Inflammatory macrophage (primary cell): ENCODE results near the gene ESRP2.

Experiments used
- DNase-seq, 2 donors: peaks; one replicate each; pipeline ENCODE4 v3.0.0-alpha.2; 2020 to 2022

Gene ESRP2

DNA sequence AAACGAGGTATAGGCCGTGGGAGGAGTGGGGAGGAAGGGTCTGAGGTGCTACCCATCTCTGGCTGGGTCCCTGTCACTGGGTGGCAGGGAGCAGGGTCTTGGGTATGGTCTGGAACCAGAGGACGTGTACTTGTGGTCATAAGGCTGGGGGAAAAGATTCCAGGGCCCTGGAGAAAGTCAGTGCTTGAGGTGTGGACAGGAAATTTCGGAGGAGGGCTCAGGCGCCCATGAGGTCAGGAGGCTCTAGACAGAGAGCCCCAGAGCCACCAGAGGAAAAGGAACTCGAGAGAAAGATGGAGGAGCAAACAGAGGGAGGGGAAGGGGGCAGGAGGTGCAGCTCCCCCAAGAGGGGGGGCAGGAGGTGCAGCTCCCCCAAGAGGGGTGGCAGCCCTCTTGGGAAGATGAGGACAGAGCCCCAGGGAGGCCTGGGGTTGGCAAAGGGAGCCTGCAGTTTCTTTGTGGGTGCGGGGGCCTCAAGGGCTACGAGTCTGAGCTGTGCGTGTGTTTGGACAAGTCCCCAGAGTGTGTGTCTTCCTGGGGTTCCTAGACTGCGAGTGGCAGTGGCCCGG is 27.7 kb upstream of the ESRP2 start:
- no peak for DNase-seq

DNA sequence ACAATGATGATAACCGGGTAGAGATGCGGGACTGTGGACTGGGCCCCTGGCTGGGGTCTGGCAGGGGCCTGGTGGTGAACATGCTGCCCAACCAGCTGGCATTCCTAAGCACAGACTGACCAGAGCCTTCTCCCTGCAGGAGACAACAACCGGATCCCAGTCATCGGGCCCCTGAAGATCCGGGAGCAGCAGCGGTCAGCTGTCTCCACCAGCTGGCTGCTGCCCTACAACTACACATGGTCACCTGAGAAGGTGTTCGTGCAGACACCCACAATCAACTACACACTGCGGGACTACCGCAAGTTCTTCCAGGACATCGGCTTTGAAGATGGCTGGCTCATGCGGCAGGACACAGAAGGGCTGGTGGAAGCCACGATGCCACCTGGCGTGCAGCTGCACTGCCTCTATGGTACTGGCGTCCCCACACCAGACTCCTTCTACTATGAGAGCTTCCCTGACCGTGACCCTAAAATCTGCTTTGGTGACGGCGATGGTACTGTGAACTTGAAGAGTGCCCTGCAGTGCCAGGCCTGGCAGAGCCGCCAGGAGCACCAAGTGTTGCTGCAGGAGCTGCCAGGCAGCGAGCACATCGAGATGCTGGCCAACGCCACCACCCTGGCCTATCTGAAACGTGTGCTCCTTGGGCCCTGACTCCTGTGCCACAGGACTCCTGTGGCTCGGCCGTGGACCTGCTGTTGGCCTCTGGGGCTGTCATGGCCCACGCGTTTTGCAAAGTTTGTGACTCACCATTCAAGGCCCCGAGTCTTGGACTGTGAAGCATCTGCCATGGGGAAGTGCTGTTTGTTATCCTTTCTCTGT is 23.3 kb upstream of the ESRP2 start:
- DNase-seq = peak; percentile 46 to 56

- peak; percentile 74 to 80 for DNase-seq
These were observed 22.2 kb upstream of the ESRP2 start for GRCh38 chr16:68257906-68258800.

DNA sequence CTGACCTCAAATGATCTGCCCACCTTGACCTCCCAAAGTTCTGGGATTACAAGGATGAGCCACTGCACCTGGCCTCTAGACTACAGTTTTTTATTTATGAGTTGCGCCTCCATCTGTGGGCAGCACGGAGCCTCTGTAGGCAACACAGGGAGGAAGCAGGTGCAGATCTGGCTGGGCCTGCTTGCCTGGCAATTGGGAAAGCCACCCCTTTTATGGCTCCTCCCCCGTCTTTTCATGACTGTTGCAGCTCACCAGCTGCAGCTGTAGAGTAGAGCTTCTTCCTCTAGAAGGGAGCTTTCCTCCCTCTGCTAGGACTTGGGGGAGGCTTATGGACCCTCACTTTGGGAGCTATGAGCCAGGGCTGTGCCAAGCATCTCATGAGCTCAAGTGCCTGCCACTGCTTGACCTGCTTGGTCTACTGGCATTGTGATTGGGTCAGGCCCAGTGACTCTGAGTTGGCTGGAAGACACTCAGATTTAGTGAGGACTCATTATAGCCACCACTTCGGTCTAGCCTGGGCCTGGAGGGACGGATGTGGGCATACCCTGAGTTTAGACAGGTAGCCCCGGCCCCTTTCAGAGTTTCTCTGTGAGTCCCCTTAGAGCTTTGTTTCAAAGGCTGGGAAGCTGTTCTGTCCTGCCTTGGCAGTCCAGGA is 21.5 kb upstream of the ESRP2 start:
- peak; percentile 42 to 70 for DNase-seq

GRCh38 chr16:68255712-68256111 is 19.8 kb upstream of the ESRP2 start:
- DNase-seq = no peak

DNA sequence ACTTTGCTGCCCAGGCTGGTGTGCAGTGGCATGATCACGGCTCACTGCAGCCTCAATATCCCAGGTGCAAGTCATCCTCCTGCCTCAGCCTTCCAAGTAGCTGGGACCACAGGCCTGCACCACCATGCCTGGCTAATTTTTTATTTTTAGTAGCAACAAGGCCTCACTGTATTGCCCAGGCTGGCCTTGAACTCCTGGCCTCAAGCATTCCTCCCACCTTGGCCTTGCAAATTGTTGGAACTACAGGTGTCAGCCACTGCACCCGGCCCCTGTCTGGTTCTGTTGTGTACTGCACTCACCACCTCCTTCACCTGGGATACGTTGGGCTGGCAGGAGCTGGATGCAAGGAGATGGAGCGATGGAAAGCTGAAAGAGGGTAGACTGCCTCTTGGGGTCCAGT is 17.8 kb upstream of the ESRP2 start:
- no peak for DNase-seq

GRCh38 chr16:68252383-68252782 is 16.5 kb upstream of the ESRP2 start:
- no peak for DNase-seq

DNA sequence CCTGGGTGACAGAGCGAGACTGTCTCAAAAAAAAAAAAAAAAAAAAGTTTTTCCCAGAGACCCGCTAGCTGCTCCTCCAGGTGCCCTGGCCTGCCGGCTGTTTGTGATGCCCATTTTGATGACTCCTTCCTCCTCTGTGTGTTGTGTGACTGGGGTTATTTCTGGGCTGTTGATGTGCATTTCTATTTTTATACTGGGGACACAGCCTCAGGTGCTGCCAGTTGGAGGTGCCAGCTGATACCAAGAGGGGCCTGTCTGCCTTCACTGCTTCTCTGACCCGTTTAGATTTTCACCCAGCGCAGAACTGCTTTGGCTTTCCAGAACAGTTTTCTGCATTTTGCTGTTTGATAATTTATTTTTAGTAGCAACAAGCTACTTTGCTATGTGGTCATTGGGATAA is 15.9 kb upstream of the ESRP2 start:
- DNase-seq = no peak

DNA sequence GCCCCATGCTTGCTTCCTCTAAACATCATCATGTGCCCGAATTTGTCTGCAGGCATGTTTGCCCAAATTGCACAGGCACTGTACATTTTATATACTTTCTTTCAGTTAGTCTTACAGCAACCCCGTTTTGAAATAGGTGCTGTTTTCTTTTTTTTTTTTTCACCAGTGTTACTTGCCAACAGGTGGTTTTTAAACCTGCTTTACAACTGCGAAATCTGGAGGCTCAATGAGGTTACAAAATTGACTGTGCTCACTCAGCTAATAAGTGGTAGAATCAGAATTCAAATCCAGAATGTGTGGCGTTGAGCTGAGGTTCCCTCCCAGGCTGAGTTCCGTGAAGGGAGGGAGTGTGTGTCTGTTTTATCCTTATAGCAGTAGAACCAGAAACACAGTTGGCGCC is 15.0 kb upstream of the ESRP2 start:
- no peak for DNase-seq

DNA sequence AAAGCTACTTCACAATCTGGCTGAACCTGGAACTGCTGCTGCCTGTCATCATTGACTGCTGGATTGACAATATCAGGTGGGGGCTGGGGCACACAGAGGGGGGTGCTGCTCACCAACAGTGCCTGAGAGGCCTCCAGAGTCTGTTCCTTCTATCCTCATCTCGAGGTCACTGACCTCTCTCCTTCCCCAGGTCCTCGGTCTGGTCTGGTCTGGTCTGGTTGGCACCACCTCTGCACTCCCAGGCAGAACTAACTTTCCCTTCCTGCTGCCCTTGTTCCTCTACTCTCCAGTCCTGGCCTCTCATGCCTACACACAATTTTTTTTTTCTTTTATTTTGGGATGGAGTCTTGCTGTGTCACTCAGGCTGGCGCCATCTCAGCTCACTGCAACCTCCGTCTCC is 13.4 kb upstream of the ESRP2 start:
- peak; percentile 36 to 40 for DNase-seq

- DNase-seq = no peak
These were observed 12.0 kb upstream of the ESRP2 start for GRCh38 chr16:68247932-68248331.

DNA sequence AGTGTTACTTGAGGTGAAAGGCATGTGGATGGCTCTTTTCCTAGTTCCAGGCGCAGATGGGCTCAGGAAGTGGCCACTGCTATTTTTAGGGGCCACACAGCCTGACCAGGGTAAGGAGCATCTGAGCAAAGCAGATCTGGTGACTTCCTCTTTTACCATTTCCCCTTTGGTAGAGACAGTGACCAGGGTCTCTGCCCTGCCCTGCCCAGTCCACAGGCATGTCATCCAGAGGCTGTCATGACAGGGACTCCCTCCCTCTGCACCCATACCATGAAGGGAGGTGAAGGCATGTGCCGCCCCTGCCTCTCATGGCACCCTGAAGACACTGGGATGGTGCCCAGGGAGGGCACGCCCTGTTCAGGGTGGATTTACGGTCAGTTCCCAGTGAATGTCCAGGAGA is 11.5 kb upstream of the ESRP2 start:
- DNase-seq = peak; percentile 89 to 90

DNA sequence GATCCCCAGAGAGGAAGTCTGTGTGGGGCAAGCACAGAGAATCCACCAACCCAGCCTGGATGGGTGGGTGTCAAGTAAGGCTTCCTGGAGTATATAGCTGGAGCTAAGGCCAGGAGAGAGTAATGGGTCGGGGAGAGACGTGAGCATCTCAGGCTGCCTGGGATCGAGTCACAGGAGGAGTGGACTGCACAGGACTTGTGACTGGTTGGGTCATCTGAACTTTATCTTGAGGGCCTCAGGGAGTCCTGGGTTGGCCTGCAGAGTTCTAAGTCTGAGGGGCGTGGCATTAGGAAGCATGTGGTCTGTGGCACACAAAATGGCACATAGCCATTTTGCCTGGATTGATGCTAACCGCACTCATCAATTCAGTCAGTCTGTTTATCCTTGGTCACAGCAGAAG is 10.7 kb upstream of the ESRP2 start:
- peak; percentile 82 to 84 for DNase-seq

DNA sequence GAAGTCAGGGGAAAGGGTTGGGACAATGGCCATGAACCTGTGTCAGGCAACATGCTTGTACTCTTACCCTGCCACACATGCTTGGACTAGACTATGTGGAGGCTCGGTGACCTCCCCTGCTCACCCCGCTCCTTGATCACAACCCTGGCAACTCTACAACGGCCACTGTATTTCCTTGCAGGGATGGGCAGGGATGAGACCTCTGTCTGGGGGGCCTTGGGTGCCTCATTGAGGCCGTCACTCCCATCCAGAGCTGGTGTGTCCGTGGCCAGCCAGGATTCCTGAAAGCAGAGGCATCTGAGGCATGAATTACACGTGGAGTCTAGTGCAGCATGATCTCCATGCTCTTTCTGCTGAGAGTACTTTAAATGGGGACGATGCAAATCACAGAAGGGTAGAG is 10.2 kb upstream of the ESRP2 start:
- DNase-seq = no peak

DNA sequence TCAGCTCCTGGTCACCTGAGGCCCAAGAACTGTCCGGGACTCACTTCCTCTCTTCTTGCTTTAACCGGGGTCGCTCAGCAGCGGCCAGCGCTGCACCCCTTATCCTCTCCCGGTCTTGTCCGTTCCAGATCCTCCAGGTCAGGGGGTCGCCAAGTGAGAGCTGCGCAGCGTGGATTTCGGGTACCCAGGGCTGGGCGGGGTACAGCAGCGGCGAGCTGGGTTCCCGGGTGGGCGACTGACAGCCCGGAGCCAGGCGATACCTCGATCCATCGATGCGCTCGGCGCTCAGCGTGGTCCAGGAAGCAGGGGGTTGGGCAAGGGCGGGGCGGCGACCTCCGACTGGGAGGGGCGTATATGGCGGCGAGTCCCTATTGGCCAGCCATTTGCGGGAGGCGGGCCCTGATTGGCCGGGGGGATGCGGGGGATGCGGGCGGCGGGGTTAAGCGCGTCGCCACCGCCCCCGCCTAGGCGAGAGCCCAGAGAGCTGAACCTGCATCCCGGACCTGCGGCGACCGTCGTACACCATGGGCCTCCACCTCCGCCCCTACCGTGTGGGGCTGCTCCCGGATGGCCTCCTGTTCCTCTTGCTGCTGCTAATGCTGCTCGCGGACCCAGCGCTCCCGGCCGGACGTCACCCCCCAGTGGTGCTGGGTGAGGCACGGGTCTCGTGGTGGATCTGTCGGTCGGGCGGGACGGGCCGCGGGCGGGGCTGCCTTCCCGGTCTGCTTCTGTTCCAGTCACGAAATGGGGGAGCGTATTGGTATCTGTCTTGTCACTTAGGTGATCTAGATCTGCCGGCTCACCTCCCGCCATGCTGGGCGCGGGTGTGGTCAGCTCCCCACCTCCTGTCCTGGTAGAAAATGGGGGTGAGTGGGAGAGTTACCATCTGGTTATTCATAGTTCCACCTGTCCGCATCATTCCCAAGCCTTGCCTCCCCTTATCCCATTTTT is 9.3 kb upstream of the ESRP2 start, which contains the start of gene PLA2G15:
PLA2G15 (plus strand) TSS at position 471 of the 951 bp plus-strand sequence; CDS start at position 525, 54 bp downstream.
- peak; percentile 91 to 95 for DNase-seq

GRCh38 chr16:68244481-68244902 is 8.6 kb upstream of the ESRP2 start:
- no peak for DNase-seq

- DNase-seq = no peak
These were observed 7.3 kb upstream of the ESRP2 start for GRCh38 chr16:68242926-68243858.

DNA sequence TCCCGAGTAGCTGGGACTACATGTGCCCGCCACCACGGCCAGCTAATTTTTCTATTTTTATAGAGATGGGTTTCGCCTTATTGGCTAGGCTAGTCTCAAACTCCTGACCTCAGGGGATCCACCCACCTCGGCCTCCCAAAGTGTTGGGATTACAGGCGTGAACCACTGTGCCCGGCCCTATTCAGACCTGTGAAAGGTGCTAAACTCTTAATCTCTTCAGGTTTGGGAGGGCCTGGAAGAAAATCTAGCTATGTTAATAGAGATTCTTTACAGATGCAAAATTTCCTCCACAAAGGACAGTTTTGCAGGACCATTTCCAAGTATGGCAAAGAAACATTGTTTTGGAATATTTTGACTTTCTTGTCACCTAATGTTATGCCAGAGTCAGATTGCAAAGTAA is 6.2 kb upstream of the ESRP2 start:
- no peak for DNase-seq

- no peak for DNase-seq
These were observed 2.1 kb upstream of the ESRP2 start for GRCh38 chr16:68238029-68238345.

GRCh38 chr16:68237243-68238028 is 1.5 kb upstream of the ESRP2 start:
- DNase-seq = peak; percentile 98
